Upper lobe of right lung (tissue), 1 donor: ENCODE measurements around the gene EIF2S2. TPM values are rescaled to one million over a fixed set of nuclear protein-coding genes. Genes with fewer than 3 reads are reported as not detected.

Experiments used
- ATAC-seq: fragments of 200-7000 bp; cut with Tn5 transposase; one replicate; pipeline ENCODE4 v1.9.1; 2020; ENCODE audit warnings: mild to moderate bottlenecking, moderate library complexity
- DNase-seq: peaks from one replicate; pipeline ENCODE4 v3.0.0-alpha.2; 2020
- H3K27ac ChIP-seq: fragments of 200-600 bp; one replicate; pipeline ENCODE4 v1.8.0; 2022
- H3K27me3 ChIP-seq: fragments of 200-600 bp; one replicate; pipeline ENCODE4 v1.8.0; 2022; ENCODE audit warnings: mild to moderate bottlenecking
- H3K36me3 ChIP-seq: fragments of 200-600 bp; one replicate; pipeline ENCODE4 v1.8.0; 2022
- H3K4me1 ChIP-seq: fragments of 200-600 bp; one replicate; pipeline ENCODE4 v1.8.0; 2022
- H3K4me3 ChIP-seq: fragments of 200-600 bp; one replicate; pipeline ENCODE4 v1.8.0; 2022; ENCODE audit warnings: mild to moderate bottlenecking
- H3K9me3 ChIP-seq: fragments of 200-600 bp; one replicate; pipeline ENCODE4 v1.8.0; 2022
- intact Hi-C: fragments of 100-400 bp; cut with DNase I; formaldehyde crosslinking; loops from one replicate; pipeline ENCODE4 v1.11.0; 2022
- total RNA-seq: library from RNA; stranded (reverse); fragmentation: NEBNext Ultra II Directional; extraction: Animal tissue kit (Norgen Biotek cat#: 25700); gene quantifications from one replicate; pipeline ENCODE4 v1.2.1, GENCODE V29; 2021
- TF ChIP-seq, protein P1 (sequence below): fragments of 200-600 bp; IDR thresholded peaks from one replicate; pipeline ENCODE4 v1.8.0; 2022; ENCODE audit warnings: antibody characterized with exemption
- donor health status: DM: no; HTN: yes; CAD: no; lungs with severe emphysema.

The EIF2S2 gene
- total RNA-seq, 1 donor from 2014 or later: 54.4 TPM

DNA sequence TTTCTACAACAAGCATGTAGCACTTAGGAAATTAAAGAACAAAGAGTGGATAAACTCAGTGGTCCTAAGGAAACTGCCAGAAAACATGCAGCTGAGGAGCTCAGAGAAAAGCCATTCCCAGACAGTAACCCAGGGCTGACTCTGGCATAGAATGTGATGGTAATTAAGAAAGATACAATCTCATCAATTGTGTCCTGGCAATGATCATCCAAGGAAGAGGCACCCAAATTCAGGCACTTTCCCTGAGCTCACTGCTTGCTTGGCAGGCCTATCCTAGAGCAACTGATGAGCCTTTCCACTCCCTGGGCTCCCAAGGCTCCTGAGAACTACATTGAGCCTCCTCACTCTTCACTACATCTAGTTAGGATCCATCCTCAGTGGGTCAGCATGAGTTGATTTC is 16.2 kb downstream of the EIF2S2 start:
- Histone ChIP-seq H3K36me3 (peaks cover 100% of the 10 kb centered on the region), H3K4me3 (no peak overlapping the region), H3K4me1 (no peaks in the 10 kb centered on the region), H3K27ac (no peak overlapping the region), H3K9me3 (no peaks in the 10 kb centered on the region), H3K27me3 (no peaks in the 10 kb centered on the region)
- TF ChIP-seq, protein P1, sequence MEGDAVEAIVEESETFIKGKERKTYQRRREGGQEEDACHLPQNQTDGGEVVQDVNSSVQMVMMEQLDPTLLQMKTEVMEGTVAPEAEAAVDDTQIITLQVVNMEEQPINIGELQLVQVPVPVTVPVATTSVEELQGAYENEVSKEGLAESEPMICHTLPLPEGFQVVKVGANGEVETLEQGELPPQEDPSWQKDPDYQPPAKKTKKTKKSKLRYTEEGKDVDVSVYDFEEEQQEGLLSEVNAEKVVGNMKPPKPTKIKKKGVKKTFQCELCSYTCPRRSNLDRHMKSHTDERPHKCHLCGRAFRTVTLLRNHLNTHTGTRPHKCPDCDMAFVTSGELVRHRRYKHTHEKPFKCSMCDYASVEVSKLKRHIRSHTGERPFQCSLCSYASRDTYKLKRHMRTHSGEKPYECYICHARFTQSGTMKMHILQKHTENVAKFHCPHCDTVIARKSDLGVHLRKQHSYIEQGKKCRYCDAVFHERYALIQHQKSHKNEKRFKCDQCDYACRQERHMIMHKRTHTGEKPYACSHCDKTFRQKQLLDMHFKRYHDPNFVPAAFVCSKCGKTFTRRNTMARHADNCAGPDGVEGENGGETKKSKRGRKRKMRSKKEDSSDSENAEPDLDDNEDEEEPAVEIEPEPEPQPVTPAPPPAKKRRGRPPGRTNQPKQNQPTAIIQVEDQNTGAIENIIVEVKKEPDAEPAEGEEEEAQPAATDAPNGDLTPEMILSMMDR: no peak
- no peak for ATAC-seq
- intact Hi-C loops: no loop called here
- no peak for DNase-seq

DNA sequence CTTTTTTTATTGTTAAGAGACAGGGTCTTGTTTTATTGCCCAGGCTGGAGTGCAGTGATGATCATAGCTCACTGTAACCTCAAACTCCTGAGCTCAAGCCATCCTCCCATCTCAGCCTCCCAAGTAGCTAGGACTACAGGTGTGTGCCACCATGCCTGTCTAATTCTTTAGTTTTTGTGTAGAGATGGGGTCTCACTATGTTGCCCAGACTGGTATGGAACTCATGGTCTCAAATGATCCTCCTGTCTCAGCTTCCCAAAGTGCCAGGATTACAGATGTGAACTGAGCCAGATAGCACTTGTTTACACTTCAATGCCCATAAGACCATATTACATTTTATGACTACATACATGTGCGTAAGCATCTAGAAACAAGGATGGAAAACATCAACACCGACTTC is 18.1 kb downstream of the EIF2S2 start:
- intact Hi-C loops: no loop called here
- TF ChIP-seq, protein P1: no peak
- Histone ChIP-seq H3K27ac (no peak overlapping the region), H3K9me3 (no peaks in the 10 kb centered on the region), H3K4me3 (no peak overlapping the region), H3K27me3 (no peaks in the 10 kb centered on the region), H3K4me1 (peaks cover 5% of the 10 kb centered on the region), H3K36me3 (peaks cover 100% of the 10 kb centered on the region)
- ATAC-seq (no peak), DNase-seq (no peak)

DNA sequence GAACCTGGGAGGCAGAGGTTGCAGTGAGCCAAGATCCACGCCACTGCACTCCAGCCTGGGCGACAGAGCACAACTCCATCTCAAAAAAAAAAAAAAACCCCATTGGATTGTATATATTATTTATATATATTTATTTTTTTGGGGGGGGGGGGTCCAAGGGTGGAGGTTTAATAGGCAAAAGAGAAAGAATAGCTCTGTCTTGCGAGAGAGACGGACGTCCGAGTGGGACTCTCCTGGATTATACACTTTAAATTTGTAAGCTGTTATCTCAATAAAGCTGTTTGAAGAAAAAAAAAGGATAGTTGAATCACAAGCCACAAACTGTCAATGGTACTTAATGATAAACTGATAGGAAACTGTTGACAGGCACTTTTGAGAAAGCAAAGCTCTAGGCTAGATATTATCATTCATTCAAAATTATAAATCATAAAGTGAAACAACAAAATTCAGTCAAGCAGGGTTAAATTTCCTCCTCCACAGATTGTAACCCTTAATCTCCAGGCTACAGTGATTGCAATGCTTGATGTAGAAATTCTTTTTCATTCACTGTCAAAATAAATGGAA is 20.3 kb downstream of the EIF2S2 start:
- Histone ChIP-seq H3K36me3 (peaks cover 100% of the 10 kb centered on the region), H3K4me1 (peaks cover 5% of the 10 kb centered on the region), H3K9me3 (no peaks in the 10 kb centered on the region), H3K4me3 (no peak overlapping the region), H3K27me3 (no peaks in the 10 kb centered on the region), H3K27ac (no peak overlapping the region)
- TF ChIP-seq, protein P1: no peak
- intact Hi-C loops: no loop called here
- DNase-seq (no peak), ATAC-seq (no peak)

DNA sequence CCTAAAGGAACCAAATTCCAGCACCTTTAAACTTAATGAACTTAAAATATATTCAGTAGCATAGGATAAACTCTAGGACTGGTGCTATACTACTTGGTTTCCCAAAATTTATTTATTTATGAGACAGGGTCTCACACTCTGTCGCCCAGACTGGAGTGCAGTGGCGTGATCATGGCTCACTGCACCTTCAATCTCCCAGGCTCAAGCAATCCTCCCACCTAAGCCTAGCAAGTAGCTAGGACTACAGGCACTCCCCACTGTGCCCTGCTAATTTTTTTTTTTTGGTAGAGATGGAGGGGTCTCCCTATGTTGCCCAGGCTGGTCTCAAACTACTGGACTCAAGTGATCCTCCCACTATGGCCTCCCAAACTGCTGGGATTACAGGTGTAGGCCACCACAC is 21.4 kb downstream of the EIF2S2 start:
- no peak overlapping the region for H3K27ac ChIP-seq
- H3K27me3 ChIP-seq: no peaks in the 10 kb centered on the region
- TF ChIP-seq, protein P1: no peak
- H3K9me3 ChIP-seq: no peaks in the 10 kb centered on the region
- no peak for ATAC-seq
- peaks cover 5% of the 10 kb centered on the region for H3K4me1 ChIP-seq
- no peak for DNase-seq
- H3K36me3 ChIP-seq: peaks cover 100% of the 10 kb centered on the region
- no peak overlapping the region for H3K4me3 ChIP-seq
- intact Hi-C loops: no loop called here

DNA sequence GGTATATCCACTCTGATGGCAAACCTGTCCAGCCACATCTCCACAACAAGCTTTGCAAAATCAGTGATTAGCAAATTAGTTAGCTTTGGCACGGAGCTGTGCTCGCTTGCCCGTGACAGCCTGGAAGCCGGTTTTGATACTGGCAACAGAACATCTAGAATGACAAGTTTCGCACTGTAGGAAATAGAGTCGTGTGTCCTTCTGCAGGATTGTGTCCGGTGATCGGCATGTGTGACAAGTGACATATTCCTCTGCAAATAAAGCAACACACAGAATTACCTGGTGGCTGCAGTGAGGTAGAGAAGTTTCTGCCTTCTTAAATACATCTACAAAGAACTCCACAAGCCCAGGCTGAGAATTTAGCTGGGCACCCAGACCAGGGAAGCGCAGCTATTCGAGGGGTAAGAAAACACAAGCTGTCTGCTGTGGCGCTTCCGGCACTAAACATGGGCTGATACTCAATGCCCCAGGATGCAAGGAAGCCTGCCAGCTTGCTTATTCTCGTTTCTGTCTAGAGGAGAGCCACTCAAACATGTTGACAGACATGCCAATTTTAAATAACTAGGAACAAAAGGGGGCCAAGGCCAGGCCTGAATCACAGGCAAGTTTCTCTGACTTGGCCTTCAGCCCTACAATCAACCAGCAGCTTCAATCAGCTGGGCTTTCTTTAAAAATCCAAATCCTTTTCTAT is 22.2 kb downstream of the EIF2S2 start:
- ATAC-seq (peak; percentile 61), DNase-seq (no peak)
- H3K27me3 ChIP-seq: no peaks in the 10 kb centered on the region
- H3K36me3 ChIP-seq: peaks cover 95% of the 10 kb centered on the region
- H3K4me1 ChIP-seq: peaks cover 5% of the 10 kb centered on the region
- no peak overlapping the region for H3K4me3 ChIP-seq
- intact Hi-C loops: no loop called here
- H3K9me3 ChIP-seq: no peaks in the 10 kb centered on the region
- no peak overlapping the region for H3K27ac ChIP-seq
- TF ChIP-seq, protein P1: no peak
